ENCODE data around the gene SHISA6. TPM values are rescaled to one million over a fixed set of nuclear protein-coding genes. Genes with fewer than 3 reads are reported as not detected.
"Not testable (repeated sequence)": the region's sequence is repeated elsewhere in the genome, so short reads cannot be mapped to it uniquely, and the experiment has no call there.

The SHISA6 gene
- total RNA-seq, 1 experiment from 2014 or later, result 40.0 TPM

DNA sequence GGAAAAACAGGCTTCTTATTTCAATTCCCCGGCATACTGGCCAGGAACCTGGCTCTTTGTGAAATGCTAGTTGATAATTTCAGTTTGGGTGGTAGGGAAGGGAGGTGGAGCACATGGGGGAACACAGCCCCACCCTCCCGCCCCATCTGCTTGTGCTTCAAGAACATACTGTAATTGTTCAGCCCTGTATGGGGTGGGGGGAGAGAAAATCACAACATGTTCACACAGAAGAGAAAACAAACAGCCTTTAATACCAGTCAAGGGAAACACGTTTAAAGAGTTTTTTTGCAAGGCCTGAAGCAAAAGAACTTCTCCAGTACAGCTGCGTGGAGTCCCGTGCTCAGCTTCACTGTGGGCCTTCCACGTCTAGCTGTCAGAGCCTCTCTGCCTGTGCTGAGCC is 59.7 kb downstream of the SHISA6 start:
- no peak for DNase-seq (ENCODE audit: low spot score)
- Histone ChIP-seq H3K27ac (ENCODE audit: low read depth, low read length, poor library complexity, severe bottlenecking) (no peak overlapping the region), H3K4me3 (ENCODE audit: low read depth, low read length, poor library complexity, severe bottlenecking) (no peak overlapping the region), H3K9me3 (ENCODE audit: low read depth, low read length, poor library complexity, severe bottlenecking) (no peaks in the 10 kb centered on the region), H3K36me3 (ENCODE audit: insufficient read depth, low read length, poor library complexity, severe bottlenecking) (no peaks in the 10 kb centered on the region), H3K4me1 (ENCODE audit: insufficient read depth, low read length, poor library complexity, severe bottlenecking) (no peaks in the 10 kb centered on the region), H3K27me3 (replicated peaks; ENCODE audit: insufficient read depth, low read depth, low read length, poor library complexity) (no peaks in the 10 kb centered on the region)
- intact Hi-C loops (cut with micrococcal nuclease; ENCODE audit: unreplicated experiment), result no loop called here
- TF ChIP-seq EZH2 (IDR thresholded peaks at IDR 0.05; ENCODE audit: borderline replicate concordance, low read depth, low read length, poor library complexity, severe bottlenecking) (no peak), CTCF (conservative IDR thresholded peaks at IDR 0.05; ENCODE audit: low read depth, low read length) (no peak)
- POLR2A ChIA-PET (ENCODE audit: low non-redundant PET), result no interaction called here
- BruUV-seq (replicated peaks), result no TSS peak
- CTCF ChIA-PET, result no interaction called here

- H3K9me3 ChIP-seq (ENCODE audit: low read depth, low read length, poor library complexity, severe bottlenecking); BruUV-seq (replicated peaks); CTCF ChIA-PET; intact Hi-C loops (cut with micrococcal nuclease; ENCODE audit: unreplicated experiment); H3K27ac ChIP-seq (ENCODE audit: low read depth, low read length, poor library complexity, severe bottlenecking); H3K27me3 ChIP-seq (replicated peaks; ENCODE audit: insufficient read depth, low read depth, low read length, poor library complexity); DNase-seq (ENCODE audit: low spot score); H3K4me1 ChIP-seq (ENCODE audit: insufficient read depth, low read length, poor library complexity, severe bottlenecking); H3K4me3 ChIP-seq (ENCODE audit: low read depth, low read length, poor library complexity, severe bottlenecking); POLR2A ChIA-PET (ENCODE audit: low non-redundant PET); H3K36me3 ChIP-seq (ENCODE audit: insufficient read depth, low read length, poor library complexity, severe bottlenecking): not testable (repeated sequence)
These were observed 60.9 kb downstream of the SHISA6 start for GRCh38 chr17:11301874-11302273.

DNA sequence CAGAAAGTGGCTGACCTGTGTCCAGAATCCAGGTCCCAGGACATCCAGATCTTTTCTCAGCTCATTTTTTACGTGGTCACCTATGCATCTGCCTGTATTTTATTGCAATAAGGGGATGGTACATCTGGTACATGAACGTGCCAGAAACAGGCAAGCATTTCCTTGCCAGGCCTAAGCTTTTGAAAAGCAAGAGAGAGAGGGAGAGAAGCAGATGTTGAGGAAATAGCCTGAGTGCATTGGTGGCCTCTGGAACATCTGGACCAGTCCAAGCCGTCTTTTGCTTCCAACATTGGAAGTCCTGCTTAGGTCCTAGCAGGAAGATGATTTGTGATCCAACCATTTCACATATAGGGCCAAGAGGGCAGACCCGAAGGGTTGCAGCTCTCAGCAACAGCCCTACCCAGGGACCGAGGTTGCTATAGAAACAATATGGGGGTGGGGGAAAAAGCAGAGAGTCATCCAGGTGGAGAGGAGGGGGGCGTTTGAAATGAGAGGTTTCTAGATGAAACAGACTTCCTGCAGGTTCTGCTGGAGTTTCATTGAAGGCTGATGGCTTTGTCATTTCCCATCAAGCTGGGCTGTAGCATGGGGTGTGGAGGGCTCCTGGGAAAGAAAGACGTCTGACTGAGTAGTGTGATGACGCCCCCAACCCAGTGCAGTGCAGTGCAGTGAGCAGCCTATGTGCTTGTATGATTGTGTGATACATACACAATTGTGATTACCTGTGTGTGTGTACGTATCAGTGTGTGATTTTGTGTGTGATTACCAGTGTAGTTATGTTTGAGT is 61.6 kb downstream of the SHISA6 start:
- no peaks in the 10 kb centered on the region for H3K36me3 ChIP-seq (ENCODE audit: insufficient read depth, low read length, poor library complexity, severe bottlenecking)
- no peak overlapping the region for H3K27ac ChIP-seq (ENCODE audit: low read depth, low read length, poor library complexity, severe bottlenecking)
- DNase-seq (ENCODE audit: low spot score), result no peak
- TF ChIP-seq EZH2 (IDR thresholded peaks at IDR 0.05; ENCODE audit: borderline replicate concordance, low read depth, low read length, poor library complexity, severe bottlenecking), result no peak
- no peak for TF ChIP-seq CTCF (conservative IDR thresholded peaks at IDR 0.05; ENCODE audit: low read depth, low read length)
- ChIA-PET CTCF (no interaction called here), POLR2A (ENCODE audit: low non-redundant PET) (no interaction called here)
- no TSS peak for BruUV-seq (replicated peaks)
- no peak overlapping the region for H3K4me3 ChIP-seq (ENCODE audit: low read depth, low read length, poor library complexity, severe bottlenecking)
- no peaks in the 10 kb centered on the region for H3K27me3 ChIP-seq (replicated peaks; ENCODE audit: insufficient read depth, low read depth, low read length, poor library complexity)
- H3K9me3 ChIP-seq (ENCODE audit: low read depth, low read length, poor library complexity, severe bottlenecking), result no peaks in the 10 kb centered on the region
- intact Hi-C loops (cut with micrococcal nuclease; ENCODE audit: unreplicated experiment), result no loop called here
- H3K4me1 ChIP-seq (ENCODE audit: insufficient read depth, low read length, poor library complexity, severe bottlenecking), result no peaks in the 10 kb centered on the region

Data from A673 (cell line).